OCI-LY1 (cell line): ENCODE data around the gene SLC6A4.

Source experiments
- H2AFZ ChIP-seq: fragments of 200-600 bp; sonication (generic), shearing (Covaris generic); 2 replicates; pipeline ENCODE4 v1.6.0; 2014; ENCODE audit warnings: antibody characterized with exemption, mild to moderate bottlenecking, low read length
- H3F3A ChIP-seq: fragments of 200-600 bp; sonication (generic), shearing (Covaris generic); 2 replicates; pipeline ENCODE4 v1.6.0; 2014; ENCODE audit warnings: mild to moderate bottlenecking, antibody characterized with exemption, low read length, moderate library complexity; ENCODE audit not compliant: insufficient read depth
- H3K27ac ChIP-seq: fragments of 200-600 bp; sonication (generic); 2 replicates; pipeline ENCODE4 v1.5.1; 2014; ENCODE audit warnings: low read length, mixed run types, mild to moderate bottlenecking, low read depth; ENCODE audit not compliant: poor library complexity, severe bottlenecking
- H3K27me3 ChIP-seq: fragments of 200-600 bp; sonication (generic); 2 replicates; pipeline ENCODE4 v1.6.0; 2014; ENCODE audit warnings: antibody characterized with exemption, mild to moderate bottlenecking, low read length, moderate library complexity; ENCODE audit not compliant: insufficient read depth
- H3K36me3 ChIP-seq: fragments of 200-600 bp; sonication (generic); 2 replicates; pipeline ENCODE4 v1.6.1; 2014; ENCODE audit warnings: mild to moderate bottlenecking, antibody characterized with exemption, low read length, moderate library complexity, mixed read lengths; ENCODE audit not compliant: insufficient read depth
- H3K4me1 ChIP-seq: fragments of 200-600 bp; sonication (generic); 2 replicates; pipeline ENCODE4 v1.5.1; 2014; ENCODE audit warnings: mild to moderate bottlenecking, low read length, moderate library complexity; ENCODE audit not compliant: insufficient read depth, severe bottlenecking
- H3K4me2 ChIP-seq: fragments of 200-600 bp; sonication (generic), shearing (Covaris generic); 2 replicates; pipeline ENCODE4 v1.6.1; 2014; ENCODE audit warnings: low read length
- H3K4me3 ChIP-seq: fragments of 200-600 bp; sonication (generic); 2 replicates; pipeline ENCODE4 v1.5.1; 2014; ENCODE audit warnings: low read length, low read depth, mild to moderate bottlenecking, mixed read lengths; ENCODE audit not compliant: poor library complexity, severe bottlenecking
- H3K79me2 ChIP-seq: fragments of 200-600 bp; shearing (Covaris generic); 2 replicates; pipeline ENCODE4 v1.6.1; 2016; ENCODE audit warnings: mixed run types, low read length, mixed read lengths; ENCODE audit not compliant: insufficient read depth
- H3K9ac ChIP-seq: fragments of 200-600 bp; sonication (generic), shearing (Covaris generic); 2 replicates; pipeline ENCODE4 v1.6.1; 2014; ENCODE audit warnings: mild to moderate bottlenecking, low read length, mixed read lengths
- H3K9me2 ChIP-seq: fragments of 200-600 bp; sonication (generic), shearing (Covaris generic); 2 replicates; pipeline ENCODE4 v1.6.1; 2014; ENCODE audit warnings: low read depth, mild to moderate bottlenecking, low read length, mixed read lengths
- H3K9me3 ChIP-seq: fragments of 200-600 bp; shearing (Covaris generic); 2 replicates; pipeline ENCODE4 v1.6.1; 2014; ENCODE audit warnings: low read length, mixed read lengths
- H4K20me1 ChIP-seq: fragments of 200-600 bp; sonication (generic), shearing (Covaris generic); 2 replicates; pipeline ENCODE4 v1.6.0; 2016; ENCODE audit warnings: mild to moderate bottlenecking, low read length; ENCODE audit not compliant: insufficient read depth
- EZH2 ChIP-seq: fragments of 200-600 bp; sonication (generic), shearing (Covaris generic); IDR thresholded peaks from 2 replicates; pipeline ENCODE4 v1.8.0; 2017; ENCODE audit warnings: borderline replicate concordance, mixed run types, mild to moderate bottlenecking, antibody characterized with exemption, low read length, moderate library complexity, mixed read lengths
- TF ChIP-seq, protein P1 (sequence below): fragments of 200-600 bp; sonication (generic), shearing (Covaris generic); IDR thresholded peaks from 2 replicates; pipeline ENCODE4 v1.5.1; 2017; ENCODE audit warnings: mild to moderate bottlenecking, antibody characterized with exemption, low read length, moderate library complexity, mixed read lengths

The SLC6A4 gene

GRCh38 chr17:30217054-30217453, 18.4 kb downstream of the SLC6A4 start:
- no peaks in the 10 kb centered on the region for H3K79me2 ChIP-seq
- no peak overlapping the region for H3K4me2 ChIP-seq
- H4K20me1 ChIP-seq: no peaks in the 10 kb centered on the region

DNA sequence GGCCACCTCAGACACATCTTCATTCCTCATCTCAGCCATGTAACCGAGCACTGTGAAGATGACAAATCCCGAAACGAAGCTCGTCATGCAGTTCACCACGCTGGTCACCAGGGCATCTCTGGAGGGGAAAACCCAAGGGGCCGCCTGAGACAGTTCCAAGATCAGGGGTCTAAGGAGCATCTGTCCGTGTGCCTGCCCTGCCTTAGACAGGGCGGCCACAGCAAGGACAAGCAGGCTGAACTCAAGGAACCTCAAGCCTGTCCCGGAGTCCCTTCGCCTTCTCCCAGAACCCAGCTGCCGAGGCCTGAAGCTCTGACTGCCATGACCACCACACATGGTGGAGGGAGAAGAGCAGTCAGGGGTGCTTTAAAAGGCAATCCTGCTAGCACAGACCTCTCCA, 22.7 kb downstream of the SLC6A4 start:
- Histone ChIP-seq H3K9ac (no peak overlapping the region), H3K27ac (no peak overlapping the region), H3K9me2 (no peaks in the 10 kb centered on the region), H2AFZ (no peak overlapping the region), H3K9me3 (no peaks in the 10 kb centered on the region), H3K4me1 (no peaks in the 10 kb centered on the region), H3K36me3 (no peaks in the 10 kb centered on the region), H3K79me2 (no peaks in the 10 kb centered on the region), H3K4me2 (no peak overlapping the region), H4K20me1 (no peaks in the 10 kb centered on the region), H3K4me3 (no peak overlapping the region), H3K27me3 (no peaks in the 10 kb centered on the region; the same call in 1 of the 2 replicates), H3F3A (no peaks in the 10 kb centered on the region)
- TF ChIP-seq, protein P1, sequence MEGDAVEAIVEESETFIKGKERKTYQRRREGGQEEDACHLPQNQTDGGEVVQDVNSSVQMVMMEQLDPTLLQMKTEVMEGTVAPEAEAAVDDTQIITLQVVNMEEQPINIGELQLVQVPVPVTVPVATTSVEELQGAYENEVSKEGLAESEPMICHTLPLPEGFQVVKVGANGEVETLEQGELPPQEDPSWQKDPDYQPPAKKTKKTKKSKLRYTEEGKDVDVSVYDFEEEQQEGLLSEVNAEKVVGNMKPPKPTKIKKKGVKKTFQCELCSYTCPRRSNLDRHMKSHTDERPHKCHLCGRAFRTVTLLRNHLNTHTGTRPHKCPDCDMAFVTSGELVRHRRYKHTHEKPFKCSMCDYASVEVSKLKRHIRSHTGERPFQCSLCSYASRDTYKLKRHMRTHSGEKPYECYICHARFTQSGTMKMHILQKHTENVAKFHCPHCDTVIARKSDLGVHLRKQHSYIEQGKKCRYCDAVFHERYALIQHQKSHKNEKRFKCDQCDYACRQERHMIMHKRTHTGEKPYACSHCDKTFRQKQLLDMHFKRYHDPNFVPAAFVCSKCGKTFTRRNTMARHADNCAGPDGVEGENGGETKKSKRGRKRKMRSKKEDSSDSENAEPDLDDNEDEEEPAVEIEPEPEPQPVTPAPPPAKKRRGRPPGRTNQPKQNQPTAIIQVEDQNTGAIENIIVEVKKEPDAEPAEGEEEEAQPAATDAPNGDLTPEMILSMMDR: no peak
- no peak for TF ChIP-seq EZH2

More at GRCh38 chr17:30217054-30217453, 18.4 kb downstream of the SLC6A4 start:
- H3K4me3 ChIP-seq: no peak overlapping the region
- H3K9me3 ChIP-seq: no peaks in the 10 kb centered on the region
- no peaks in the 10 kb centered on the region for H3K36me3 ChIP-seq
- no peak overlapping the region for H3K27ac ChIP-seq
- H2AFZ ChIP-seq: no peak overlapping the region
- no peaks in the 10 kb centered on the region for H3K27me3 ChIP-seq
- no peaks in the 10 kb centered on the region for H3K9me2 ChIP-seq
- no peak for TF ChIP-seq EZH2
- TF ChIP-seq, protein P1: no peak
- H3F3A ChIP-seq: no peaks in the 10 kb centered on the region
- H3K9ac ChIP-seq: no peak overlapping the region
- H3K4me1 ChIP-seq: no peaks in the 10 kb centered on the region

DNA sequence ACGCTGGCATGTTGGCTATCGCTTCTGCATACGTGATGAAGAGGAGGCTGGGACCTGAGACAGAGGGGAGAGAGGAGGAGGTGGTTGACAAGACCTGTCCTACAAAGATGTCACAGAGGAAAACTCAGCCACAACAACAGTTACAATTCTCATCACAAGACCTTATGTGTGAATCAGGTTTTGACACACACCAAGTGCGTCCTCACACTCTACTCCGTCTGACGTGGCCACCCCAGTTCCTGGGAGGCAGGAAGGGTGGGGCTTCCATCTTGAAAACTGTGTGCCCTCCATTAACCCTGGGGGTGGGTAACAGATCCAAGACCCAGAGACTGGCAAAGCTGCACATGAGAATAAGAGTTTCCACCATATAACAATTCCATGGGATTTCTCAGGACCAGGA, 24.1 kb downstream of the SLC6A4 start:
- no peaks in the 10 kb centered on the region for H3K9me3 ChIP-seq
- H3K4me2 ChIP-seq: no peak overlapping the region
- H4K20me1 ChIP-seq: no peaks in the 10 kb centered on the region
- no peaks in the 10 kb centered on the region for H3K4me1 ChIP-seq
- H2AFZ ChIP-seq: no peak overlapping the region
- no peak for TF ChIP-seq EZH2
- TF ChIP-seq, protein P1: no peak
- H3K4me3 ChIP-seq: no peak overlapping the region
- H3K9me2 ChIP-seq: no peaks in the 10 kb centered on the region
- H3K27me3 ChIP-seq: no peaks in the 10 kb centered on the region; the same call in 1 of the 2 replicates
- no peak overlapping the region for H3K27ac ChIP-seq
- no peak overlapping the region for H3K9ac ChIP-seq
- no peaks in the 10 kb centered on the region for H3F3A ChIP-seq
- H3K79me2 ChIP-seq: no peaks in the 10 kb centered on the region
- H3K36me3 ChIP-seq: no peaks in the 10 kb centered on the region
